ENCODE data around the gene EMILIN1. TPM values are rescaled to one million over a fixed set of nuclear protein-coding genes. Genes with fewer than 3 reads are reported as not detected.

Gene EMILIN1
- total and polyA plus RNA-seq, 2 of the 4 experiments (the other 2 are of a cell fraction) = 26.5 to 95.6 TPM

GRCh38 chr2:27065128-27065527, 13.3 kb upstream of the EMILIN1 start:
- ATAC-seq (ENCODE audit: low read depth) (no peak), DNase-seq (no peak)
- BruUV-seq (replicated peaks) = no TSS peak
- in situ Hi-C loops (cut with MboI; ENCODE audit: low sequenced_read_pairs) (no loop called here), intact Hi-C loops (cut with micrococcal nuclease) (no loop called here), dilution Hi-C loops (cut with HindIII; ENCODE audit: low sequenced_read_pairs, unreplicated experiment) (no loop called here)
- no peak overlapping the region for H2BK120ac ChIP-seq (ENCODE audit: low read depth, low read length)
- H4K20me1 ChIP-seq (ENCODE audit: insufficient read depth, low read length) = peaks cover 20% of the 10 kb centered on the region
- no peak overlapping the region for H2BK15ac ChIP-seq (ENCODE audit: low read depth, low read length)
- H2BK5ac ChIP-seq (ENCODE audit: low read depth, low read length, poor library complexity, severe bottlenecking) = no peak overlapping the region
- peaks cover 54 to 74% of the 10 kb centered on the region in 2 experiments for H3K79me1 ChIP-seq (ENCODE audit: low read depth in 1 of 2, low read length in 2 of 2)
- no CpG with 5 or more reads among the region's 3 CpGs for WGBS, 2 experiments (ENCODE audit: extremely low coverage in 2 of 2, insufficient read length in 1 of 2)
- no peak overlapping the region for H3K4me3 ChIP-seq (ENCODE audit: insufficient read depth, low read depth, low read length)
- H4K5ac ChIP-seq (ENCODE audit: low read depth, low read length) = no peak overlapping the region
- H2AK5ac ChIP-seq (ENCODE audit: low read depth, low read length) = no peak overlapping the region
- H3K56ac ChIP-seq (ENCODE audit: extremely low read depth, insufficient read depth, low read length) = no peak overlapping the region
- no peak overlapping the region for H3K14ac ChIP-seq (replicated peaks; ENCODE audit: low read depth, low read length)
- H3K18ac ChIP-seq (ENCODE audit: low read depth, low read length) = no peak overlapping the region
- peaks cover 36% of the 10 kb centered on the region for H3K36me3 ChIP-seq (ENCODE audit: control insufficient read depth, insufficient read depth, low read length)
- H4K8ac ChIP-seq (ENCODE audit: low read depth in 2 of 2, low read length in 2 of 2) = no peak overlapping the region
- H4K91ac ChIP-seq (ENCODE audit: insufficient read depth, low read depth, low read length) = no peak overlapping the region
- H3K27ac ChIP-seq (ENCODE audit: insufficient read depth, low read length) = no peak overlapping the region
- H2BK20ac ChIP-seq (ENCODE audit: low read depth, low read length) = no peak overlapping the region
- no peak overlapping the region for H2AK9ac ChIP-seq (replicated peaks; ENCODE audit: low read depth, low read length, poor library complexity)
- TF ChIP-seq USF2 (IDR thresholded peaks at IDR 0.05; ENCODE audit: low read depth, low read length) (no peak), NFE2L2 (IDR thresholded peaks at IDR 0.05; ENCODE audit: low read depth, low read length) (no peak), MAZ (IDR thresholded peaks at IDR 0.05; ENCODE audit: borderline replicate concordance, low read depth, low read length) (no peak), MXI1 (IDR thresholded peaks at IDR 0.05; ENCODE audit: borderline replicate concordance, low read depth, low read length) (no peak), RCOR1 (IDR thresholded peaks at IDR 0.05; ENCODE audit: insufficient replicate concordance, low read length) (no peak), SMC3 (IDR thresholded peaks at IDR 0.05; ENCODE audit: low read depth, low read length) (no peak), RFX5 (IDR thresholded peaks at IDR 0.05; ENCODE audit: low read depth, low read length) (no peak), BHLHE40 (IDR thresholded peaks at IDR 0.05; ENCODE audit: low read depth, low read length) (no peak), CHD1 (IDR thresholded peaks at IDR 0.05; ENCODE audit: low read depth, low read length) (no peak), CEBPB (IDR thresholded peaks at IDR 0.05; ENCODE audit: low read depth, low read length) (no peak), ELK1 (IDR thresholded peaks at IDR 0.05; ENCODE audit: borderline replicate concordance, low read depth, low read length) (no peak), MAFK (IDR thresholded peaks at IDR 0.05; ENCODE audit: low read depth, low read length) (no peak), RAD21 (IDR thresholded peaks at IDR 0.05; ENCODE audit: low read length) (no peak), CTCF (conservative IDR thresholded peaks at IDR 0.05; ENCODE audit: low read depth, low read length) (no peak), FOS (IDR thresholded peaks at IDR 0.05; ENCODE audit: low read depth, low read length) (no peak), POLR2A (IDR thresholded peaks at IDR 0.05; ENCODE audit: low read depth, low read length) (no peak)
- POLR2A ChIA-PET (ENCODE audit: unreplicated experiment) = interaction anchor here (0.5 to 1.0 kb wide), 2 partner anchors 15 to 207 kb away, joined by 3 read pairs; no protein-coding TSS in a partner anchor
- H3K27me3 ChIP-seq (ENCODE audit: control insufficient read depth, insufficient read depth, low read length) = no peaks in the 10 kb centered on the region
- no peaks in the 10 kb centered on the region for H3K9me3 ChIP-seq (ENCODE audit: control insufficient read depth, insufficient read depth, low read length)
- H3K4ac ChIP-seq (ENCODE audit: low read depth, low read length) = no peak overlapping the region
- CTCF ChIA-PET = no interaction called here
- H3K4me2 ChIP-seq (ENCODE audit: low read depth, low read length) = no peak overlapping the region
- no peak overlapping the region for H3K9ac ChIP-seq (ENCODE audit: low read depth, low read length)
- peaks cover 13% of the 10 kb centered on the region; the same call in 1 of the 2 replicates for H3K4me1 ChIP-seq (ENCODE audit: control insufficient read depth, insufficient read depth, low read length)
- H3K23ac ChIP-seq (ENCODE audit: low read depth, low read length) = no peak overlapping the region
- peaks cover 31% of the 10 kb centered on the region; the same call in 1 of the 2 replicates for H3K9me1 ChIP-seq (ENCODE audit: insufficient read depth, low read length)
- H2AFZ ChIP-seq (replicated peaks; ENCODE audit: low read length, poor library complexity) = no peak overlapping the region

Data from IMR-90 (cell line).